Measurements from ENCODE around the gene PDE1C.
"Not testable (repeated sequence)": the region's sequence is repeated elsewhere in the genome, so short reads cannot be mapped to it uniquely, and the experiment has no call there.

PDE1C gene

DNA sequence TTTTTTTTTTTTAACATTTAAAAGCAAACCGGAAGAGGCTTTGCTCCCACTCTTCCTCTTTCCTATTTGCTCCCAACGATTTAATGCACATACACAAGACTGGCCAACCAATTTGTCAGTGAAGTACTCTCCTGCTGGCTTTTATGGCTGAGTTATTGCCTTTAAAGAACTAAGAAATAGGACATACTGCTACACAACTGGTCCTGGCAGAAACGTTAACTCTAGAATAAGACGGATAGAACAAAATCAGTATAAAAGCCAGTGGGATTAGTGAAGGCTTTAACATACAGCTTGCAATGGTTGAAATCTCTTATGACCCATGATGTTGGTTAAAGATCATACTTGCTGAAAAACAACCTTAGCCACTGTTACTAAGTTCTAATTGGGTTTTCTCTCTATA is 47.2 kb downstream of the PDE1C start:
- TF ChIP-seq, protein P1, sequence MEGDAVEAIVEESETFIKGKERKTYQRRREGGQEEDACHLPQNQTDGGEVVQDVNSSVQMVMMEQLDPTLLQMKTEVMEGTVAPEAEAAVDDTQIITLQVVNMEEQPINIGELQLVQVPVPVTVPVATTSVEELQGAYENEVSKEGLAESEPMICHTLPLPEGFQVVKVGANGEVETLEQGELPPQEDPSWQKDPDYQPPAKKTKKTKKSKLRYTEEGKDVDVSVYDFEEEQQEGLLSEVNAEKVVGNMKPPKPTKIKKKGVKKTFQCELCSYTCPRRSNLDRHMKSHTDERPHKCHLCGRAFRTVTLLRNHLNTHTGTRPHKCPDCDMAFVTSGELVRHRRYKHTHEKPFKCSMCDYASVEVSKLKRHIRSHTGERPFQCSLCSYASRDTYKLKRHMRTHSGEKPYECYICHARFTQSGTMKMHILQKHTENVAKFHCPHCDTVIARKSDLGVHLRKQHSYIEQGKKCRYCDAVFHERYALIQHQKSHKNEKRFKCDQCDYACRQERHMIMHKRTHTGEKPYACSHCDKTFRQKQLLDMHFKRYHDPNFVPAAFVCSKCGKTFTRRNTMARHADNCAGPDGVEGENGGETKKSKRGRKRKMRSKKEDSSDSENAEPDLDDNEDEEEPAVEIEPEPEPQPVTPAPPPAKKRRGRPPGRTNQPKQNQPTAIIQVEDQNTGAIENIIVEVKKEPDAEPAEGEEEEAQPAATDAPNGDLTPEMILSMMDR (IDR thresholded peaks at IDR 0.05; ENCODE audit: borderline replicate concordance, control extremely low read depth, extremely low read depth, insufficient read depth, missing control alignments): no peak
- in situ Hi-C loops (cut with MboI; ENCODE audit: low sequenced_read_pairs, unreplicated experiment): no loop called here
- no peak for DNase-seq (ENCODE audit: low spot score)

DNA sequence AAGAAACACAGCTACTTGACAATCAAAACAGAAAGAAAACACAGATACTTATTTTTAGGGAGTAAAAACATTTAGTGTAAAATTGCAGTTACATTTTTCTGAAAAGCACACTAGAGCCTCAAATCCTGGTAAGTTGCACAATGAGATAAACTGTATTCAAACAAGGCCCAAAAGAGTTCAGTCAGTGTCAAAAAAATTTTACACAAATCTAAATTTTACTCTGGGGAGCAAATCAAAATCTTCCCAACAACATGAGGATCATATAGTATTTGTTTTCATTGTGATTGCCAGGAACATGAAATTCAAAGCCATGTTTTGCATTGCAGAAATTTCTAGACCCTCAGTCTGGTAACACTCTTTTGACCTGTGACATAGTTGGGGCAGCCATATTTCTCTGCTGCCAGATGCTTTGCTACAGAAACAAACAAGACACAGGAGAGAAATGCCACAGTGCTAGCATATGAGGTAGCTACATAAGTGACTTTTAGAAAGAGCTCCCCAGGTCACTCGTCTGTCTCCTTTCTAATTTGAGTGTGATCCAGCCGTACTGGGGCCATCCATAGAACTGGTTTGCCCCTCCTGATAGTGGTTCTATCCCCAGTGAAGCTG is 49.6 kb downstream of the PDE1C start:
- in situ Hi-C loops (cut with MboI; ENCODE audit: low sequenced_read_pairs, unreplicated experiment): no loop called here
- DNase-seq (ENCODE audit: low spot score): no peak
- TF ChIP-seq, protein P1 (IDR thresholded peaks at IDR 0.05; ENCODE audit: borderline replicate concordance, control extremely low read depth, extremely low read depth, insufficient read depth, missing control alignments): no peak

GRCh38 chr7:32018845-32019578 is 51.2 kb downstream of the PDE1C start:
- TF ChIP-seq, protein P1 (IDR thresholded peaks at IDR 0.05; ENCODE audit: borderline replicate concordance, control extremely low read depth, extremely low read depth, insufficient read depth, missing control alignments): no peak
- DNase-seq (ENCODE audit: low spot score): no peak
- in situ Hi-C loops (cut with MboI; ENCODE audit: low sequenced_read_pairs, unreplicated experiment): no loop called here

- DNase-seq (ENCODE audit: low spot score): no peak
- TF ChIP-seq, protein P1 (IDR thresholded peaks at IDR 0.05; ENCODE audit: borderline replicate concordance, control extremely low read depth, extremely low read depth, insufficient read depth, missing control alignments): no peak
- in situ Hi-C loops (cut with MboI; ENCODE audit: low sequenced_read_pairs, unreplicated experiment): no loop called here
Measured at GRCh38 chr7:32015133-32015532, 55.1 kb downstream of the PDE1C start.

DNA sequence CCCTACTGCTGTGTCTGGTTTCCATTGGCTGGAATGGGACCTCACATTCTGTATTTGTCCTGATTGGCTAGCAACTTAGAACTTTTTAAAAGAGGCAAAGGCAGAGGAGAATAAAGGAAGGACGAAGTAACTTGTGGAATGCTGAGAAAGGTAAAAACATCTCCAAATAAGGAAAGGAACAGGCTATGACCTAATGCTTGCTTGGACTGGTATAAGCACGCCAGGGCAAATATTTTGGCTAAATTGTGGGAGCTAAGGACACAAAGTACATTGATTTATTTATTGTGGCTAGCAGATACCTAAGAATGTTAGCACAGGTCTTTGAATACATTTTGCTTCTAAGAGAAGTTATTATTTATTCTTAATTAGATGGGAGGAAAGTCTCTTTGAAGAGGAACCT is 56.7 kb downstream of the PDE1C start:
- DNase-seq (ENCODE audit: low spot score); in situ Hi-C loops (cut with MboI; ENCODE audit: low sequenced_read_pairs, unreplicated experiment): not testable (repeated sequence)

- no peak for DNase-seq (ENCODE audit: low spot score)
- TF ChIP-seq, protein P1 (IDR thresholded peaks at IDR 0.05; ENCODE audit: borderline replicate concordance, control extremely low read depth, extremely low read depth, insufficient read depth, missing control alignments): no peak
- in situ Hi-C loops (cut with MboI; ENCODE audit: low sequenced_read_pairs, unreplicated experiment): no loop called here
Measured at GRCh38 chr7:32005577-32005976, 64.6 kb downstream of the PDE1C start.

DNA sequence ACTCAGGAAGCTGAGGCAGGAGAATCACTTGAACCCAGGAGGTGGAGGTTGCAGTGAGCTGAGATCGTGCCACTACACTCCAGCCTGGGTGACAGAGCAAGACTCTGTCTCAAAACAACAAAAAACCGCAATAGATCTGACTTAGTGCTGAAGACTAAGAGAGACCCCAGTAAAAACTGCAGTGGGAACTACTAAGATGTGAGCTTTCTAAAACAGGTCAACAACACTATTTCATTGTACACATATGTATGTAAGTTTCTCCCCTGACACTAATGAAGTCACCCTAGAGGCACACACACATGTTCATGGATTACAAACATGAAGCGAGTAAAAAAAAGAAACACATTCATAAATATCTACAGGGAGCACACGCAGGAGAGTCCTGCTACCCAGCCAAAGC is 68.3 kb downstream of the PDE1C start:
- in situ Hi-C loops (cut with MboI; ENCODE audit: low sequenced_read_pairs, unreplicated experiment): no loop called here
- TF ChIP-seq, protein P1 (IDR thresholded peaks at IDR 0.05; ENCODE audit: borderline replicate concordance, control extremely low read depth, extremely low read depth, insufficient read depth, missing control alignments): no peak
- no peak for DNase-seq (ENCODE audit: low spot score)

All from GM13976 (cell line).